8988T (cell line): ENCODE results near the gene QSOX2.

ENCODE experiments used
- DNase-seq: peaks from one replicate; pipeline ENCODE4 v3.0.0; 2011

The QSOX2 gene

GRCh38 chr9:136200424-136200823 lies 45.2 kb downstream of the QSOX2 start:
- no peak for DNase-seq

- DNase-seq: no peak
Measured at GRCh38 chr9:136199391-136200288, 46.0 kb downstream of the QSOX2 start.

- no peak for DNase-seq
Measured at GRCh38 chr9:136198605-136199083, 47.0 kb downstream of the QSOX2 start.

- no peak for DNase-seq
Measured at GRCh38 chr9:136197930-136198604, 47.5 kb downstream of the QSOX2 start.

GRCh38 chr9:136197084-136197875 lies 48.3 kb downstream of the QSOX2 start:
- DNase-seq: no peak

- no peak for DNase-seq
Measured at GRCh38 chr9:136196404-136197083, 49.1 kb downstream of the QSOX2 start.

GRCh38 chr9:136194540-136194939 lies 51.1 kb downstream of the QSOX2 start:
- DNase-seq: no peak

GRCh38 chr9:136193891-136194279 lies 51.7 kb downstream of the QSOX2 start:
- no peak for DNase-seq

- DNase-seq: no peak
Measured at GRCh38 chr9:136193127-136193890, 52.3 kb downstream of the QSOX2 start.

GRCh38 chr9:136192289-136193126 lies 53.1 kb downstream of the QSOX2 start:
- DNase-seq: no peak

GRCh38 chr9:136191960-136192286 lies 53.7 kb downstream of the QSOX2 start:
- no peak for DNase-seq

- no peak for DNase-seq
Measured at GRCh38 chr9:136191099-136191959, 54.3 kb downstream of the QSOX2 start.

GRCh38 chr9:136190656-136191055 lies 55.0 kb downstream of the QSOX2 start:
- no peak for DNase-seq

- DNase-seq: no peak
Measured at GRCh38 chr9:136190237-136190601, 55.4 kb downstream of the QSOX2 start.

- DNase-seq: no peak
Measured at GRCh38 chr9:136189394-136190236, 56.0 kb downstream of the QSOX2 start.

- DNase-seq: no peak
Measured at GRCh38 chr9:136187683-136188586, 57.7 kb downstream of the QSOX2 start.

- DNase-seq: no peak
Measured at GRCh38 chr9:136187197-136187596, 58.4 kb downstream of the QSOX2 start.

GRCh38 chr9:136186386-136186785 lies 59.2 kb downstream of the QSOX2 start:
- no peak for DNase-seq
